Measurements from ENCODE around the gene ARHGEF2.
A peak's percentile ranks its signal among the peaks of the same experiment; 100 is the strongest.

ARHGEF2 gene

GRCh38 chr1:155978325-155978972 is at the start of gene ARHGEF2:
Gene ARHGEF2, minus strand, starts transcription at chr1:155978547. Its CDS starts 120 bp downstream, at chr1:155978427.
- DNase-seq, result peak; percentile 37

GRCh38 chr1:156026588-156026987 is 48.2 kb upstream of the ARHGEF2 start:
- no peak for DNase-seq

- DNase-seq, result no peak
These were observed 47.5 kb upstream of the ARHGEF2 start for GRCh38 chr1:156025876-156026275.

GRCh38 chr1:156024801-156025200 is 46.5 kb upstream of the ARHGEF2 start:
- no peak for DNase-seq

- no peak for DNase-seq
These were observed 43.6 kb upstream of the ARHGEF2 start for GRCh38 chr1:156021954-156022353.

- no peak for DNase-seq
These were observed 42.7 kb upstream of the ARHGEF2 start for GRCh38 chr1:156021093-156021428.

- peak; percentile 85 for DNase-seq
These were observed 42.1 kb upstream of the ARHGEF2 start, which contains the start of gene SSR2 for GRCh38 chr1:156020293-156021092. Gene SSR2, minus strand, starts transcription at chr1:156020951. Its CDS starts 784 bp downstream, at chr1:156020167.

GRCh38 chr1:156019946-156020292 is 41.6 kb upstream of the ARHGEF2 start:
- no peak for DNase-seq

GRCh38 chr1:156014829-156015228 is 36.5 kb upstream of the ARHGEF2 start:
- DNase-seq, result no peak

GRCh38 chr1:156012051-156012817 is 33.9 kb upstream of the ARHGEF2 start:
- no peak for DNase-seq

GRCh38 chr1:156009404-156009803 is 31.1 kb upstream of the ARHGEF2 start:
- DNase-seq, result no peak

- no peak for DNase-seq
These were observed 28.5 kb upstream of the ARHGEF2 start for GRCh38 chr1:156006666-156007376.

- DNase-seq, result no peak
These were observed 26.7 kb upstream of the ARHGEF2 start for GRCh38 chr1:156004843-156005584.

- no peak for DNase-seq
These were observed 25.5 kb upstream of the ARHGEF2 start for GRCh38 chr1:156003923-156004188.

- DNase-seq, result no peak
These were observed 24.0 kb upstream of the ARHGEF2 start for GRCh38 chr1:156002188-156002911.

- DNase-seq, result no peak
These were observed 23.4 kb upstream of the ARHGEF2 start for GRCh38 chr1:156001662-156002171.

GRCh38 chr1:156001021-156001661 is 22.8 kb upstream of the ARHGEF2 start:
- no peak for DNase-seq

GRCh38 chr1:155999964-156000363 is 21.6 kb upstream of the ARHGEF2 start:
- DNase-seq, result no peak

GRCh38 chr1:155996166-155996565 is 17.8 kb upstream of the ARHGEF2 start:
- DNase-seq, result no peak

GRCh38 chr1:155993595-155993994 is 15.2 kb upstream of the ARHGEF2 start:
- DNase-seq, result no peak

Data from kidney glomerular epithelial cell (primary cell).